Type B pancreatic cell (in vitro differentiated cells): ENCODE results near the gene PHLPP1. TPM values are rescaled to one million over a fixed set of nuclear protein-coding genes. Genes with fewer than 3 reads are reported as not detected.

Source experiments
- DNase-seq: peaks from one replicate; pipeline ENCODE4 v3.0.0; 2021; ENCODE audit warnings: mixed read lengths; ENCODE audit not compliant: unreplicated experiment; ENCODE audit errors: extremely low spot score
- H3K27ac Mint-ChIP-seq: 2 replicates; pipeline ENCODE4 v1.8.0; 2021; ENCODE audit warnings: mild to moderate bottlenecking, mixed read lengths
- H3K27me3 Mint-ChIP-seq: 2 replicates; pipeline ENCODE4 v1.8.0; 2021; ENCODE audit warnings: mixed read lengths
- H3K36me3 Mint-ChIP-seq: 2 replicates; pipeline ENCODE4 v1.8.0; 2021; ENCODE audit warnings: mixed read lengths
- H3K4me1 Mint-ChIP-seq: one replicate; pipeline ENCODE4 v1.8.0; 2021; ENCODE audit warnings: mixed read lengths; ENCODE audit not compliant: unreplicated experiment
- H3K4me3 Mint-ChIP-seq: 2 replicates; pipeline ENCODE4 v1.8.0; 2021; ENCODE audit warnings: mild to moderate bottlenecking, mixed read lengths
- H3K9me3 Mint-ChIP-seq: 2 replicates; pipeline ENCODE4 v1.8.0; 2021; ENCODE audit warnings: mixed read lengths
- total RNA-seq: library from RNA; stranded (reverse); gene quantifications from 2 replicates; pipeline ENCODE4 v1.2.1, GENCODE V29; 2021; ENCODE audit warnings: low replicate concordance
- TF ChIP-seq, protein P1 (sequence below): fragments of 200-600 bp; sonication (generic); conservative IDR thresholded peaks from 2 replicates; pipeline ENCODE4 v1.5.0; 2021; ENCODE audit warnings: antibody characterized with exemption, mild to moderate bottlenecking

The PHLPP1 gene
- total RNA-seq, 1 donor from 2014 or later, result 28.5 TPM

- Mint-ChIP-seq H3K9me3 (no peaks in the 10 kb centered on the region), H3K27ac (no peak overlapping the region), H3K4me3 (no peak overlapping the region), H3K36me3 (peaks cover 25% of the 10 kb centered on the region), H3K4me1 (peaks cover 8% of the 10 kb centered on the region), H3K27me3 (no peaks in the 10 kb centered on the region)
- no peak for DNase-seq
- TF ChIP-seq, protein P1, sequence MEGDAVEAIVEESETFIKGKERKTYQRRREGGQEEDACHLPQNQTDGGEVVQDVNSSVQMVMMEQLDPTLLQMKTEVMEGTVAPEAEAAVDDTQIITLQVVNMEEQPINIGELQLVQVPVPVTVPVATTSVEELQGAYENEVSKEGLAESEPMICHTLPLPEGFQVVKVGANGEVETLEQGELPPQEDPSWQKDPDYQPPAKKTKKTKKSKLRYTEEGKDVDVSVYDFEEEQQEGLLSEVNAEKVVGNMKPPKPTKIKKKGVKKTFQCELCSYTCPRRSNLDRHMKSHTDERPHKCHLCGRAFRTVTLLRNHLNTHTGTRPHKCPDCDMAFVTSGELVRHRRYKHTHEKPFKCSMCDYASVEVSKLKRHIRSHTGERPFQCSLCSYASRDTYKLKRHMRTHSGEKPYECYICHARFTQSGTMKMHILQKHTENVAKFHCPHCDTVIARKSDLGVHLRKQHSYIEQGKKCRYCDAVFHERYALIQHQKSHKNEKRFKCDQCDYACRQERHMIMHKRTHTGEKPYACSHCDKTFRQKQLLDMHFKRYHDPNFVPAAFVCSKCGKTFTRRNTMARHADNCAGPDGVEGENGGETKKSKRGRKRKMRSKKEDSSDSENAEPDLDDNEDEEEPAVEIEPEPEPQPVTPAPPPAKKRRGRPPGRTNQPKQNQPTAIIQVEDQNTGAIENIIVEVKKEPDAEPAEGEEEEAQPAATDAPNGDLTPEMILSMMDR, result no peak
These were observed 264.6 kb downstream of the PHLPP1 start for GRCh38 chr18:62979900-62980299.

DNA sequence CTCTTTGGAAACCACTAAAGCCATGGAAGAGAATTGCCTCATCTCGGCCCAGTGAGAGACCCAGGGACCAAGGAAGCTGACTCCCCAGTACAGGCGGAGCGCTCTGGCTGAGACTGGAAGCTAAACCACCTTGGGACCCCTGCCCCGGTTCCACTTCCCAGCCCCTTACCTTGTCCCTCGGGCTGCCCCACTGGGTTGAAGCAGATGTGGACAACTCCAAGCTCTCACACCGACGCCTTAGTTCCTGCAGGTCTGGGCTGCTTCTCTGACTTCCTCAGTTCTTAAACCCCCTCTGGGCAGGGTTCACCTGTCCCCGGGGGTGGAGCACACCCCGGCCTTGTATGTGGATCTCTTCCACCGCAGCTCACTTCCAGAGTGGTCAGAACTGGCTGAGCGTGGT, 266.2 kb downstream of the PHLPP1 start:
- Mint-ChIP-seq H3K27me3 (no peaks in the 10 kb centered on the region), H3K9me3 (no peaks in the 10 kb centered on the region), H3K4me1 (peaks cover 8% of the 10 kb centered on the region), H3K4me3 (no peak overlapping the region), H3K36me3 (peaks cover 17% of the 10 kb centered on the region), H3K27ac (no peak overlapping the region)
- TF ChIP-seq, protein P1, result no peak
- DNase-seq, result no peak

DNA sequence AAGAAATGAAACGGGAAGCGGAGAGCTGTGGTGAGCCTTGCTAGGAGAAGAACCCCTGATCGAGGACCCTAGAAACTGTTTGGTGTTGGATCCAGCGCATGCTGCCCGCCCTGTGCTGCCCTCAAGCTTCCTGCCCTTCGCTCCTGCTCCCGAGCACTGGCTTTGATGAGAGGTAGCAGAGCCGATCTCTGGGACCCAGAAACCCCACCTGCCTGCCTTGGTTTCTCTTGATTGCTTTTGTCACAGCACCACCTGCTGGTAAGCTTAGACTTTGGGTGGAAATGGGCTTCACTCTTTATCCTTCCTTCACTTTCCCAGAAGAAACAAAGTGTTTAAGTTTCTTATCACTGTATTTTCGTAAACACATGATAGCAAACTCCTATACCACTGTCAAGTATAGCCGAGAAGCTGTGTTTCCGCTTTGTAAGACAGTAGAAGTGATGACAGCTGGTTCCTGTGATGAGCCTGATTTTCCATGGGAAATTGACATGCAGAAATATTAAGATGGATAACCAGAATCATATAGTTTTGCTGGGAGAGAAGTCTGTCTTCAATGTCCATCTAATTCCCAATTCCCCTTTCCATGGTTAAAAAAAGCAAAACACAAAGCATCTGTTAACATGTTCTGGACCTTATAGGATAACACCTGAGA, 267.4 kb downstream of the PHLPP1 start:
- no peak for DNase-seq
- no peak overlapping the region for H3K4me3 Mint-ChIP-seq
- peaks cover 8% of the 10 kb centered on the region for H3K4me1 Mint-ChIP-seq
- TF ChIP-seq, protein P1, result peak; percentile 87
- H3K9me3 Mint-ChIP-seq, result no peaks in the 10 kb centered on the region
- H3K27ac Mint-ChIP-seq, result no peak overlapping the region
- H3K27me3 Mint-ChIP-seq, result no peaks in the 10 kb centered on the region
- H3K36me3 Mint-ChIP-seq, result peaks cover 6% of the 10 kb centered on the region

DNA sequence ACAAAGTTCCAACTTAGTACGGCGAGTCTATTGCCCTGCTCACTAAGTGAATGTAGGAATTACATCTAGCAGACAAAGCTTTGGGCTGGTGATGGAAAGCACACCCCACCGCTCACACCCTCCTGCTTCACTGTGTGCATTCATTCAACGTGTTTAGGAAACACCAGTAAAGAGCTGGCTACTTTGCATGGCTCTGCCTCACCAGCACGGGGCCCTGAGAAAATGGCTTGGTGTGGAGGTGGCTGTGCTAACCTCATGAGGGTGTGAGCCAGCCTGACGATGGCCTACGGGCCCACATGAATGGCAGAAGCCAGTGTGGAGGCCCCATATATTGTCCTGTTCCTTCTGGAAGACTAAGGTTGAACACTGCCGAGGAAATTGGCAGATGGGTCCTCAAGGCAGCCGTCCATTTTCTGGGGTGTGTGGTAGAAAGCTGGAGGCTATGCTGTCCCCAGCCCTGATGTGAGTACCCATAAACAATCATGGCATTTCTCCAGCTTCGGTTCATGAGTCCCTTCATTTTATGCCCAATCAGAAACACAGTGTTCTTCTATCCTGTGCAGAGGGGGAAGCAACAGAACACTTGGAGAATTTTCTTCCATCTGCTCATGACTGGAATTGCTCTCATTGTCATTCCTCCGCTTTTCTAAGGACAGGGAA, 269.4 kb downstream of the PHLPP1 start:
- no peaks in the 10 kb centered on the region for H3K27me3 Mint-ChIP-seq
- no peak overlapping the region for H3K27ac Mint-ChIP-seq
- peaks cover 8% of the 10 kb centered on the region for H3K4me1 Mint-ChIP-seq
- no peaks in the 10 kb centered on the region for H3K9me3 Mint-ChIP-seq
- TF ChIP-seq, protein P1, result no peak
- DNase-seq, result no peak
- H3K36me3 Mint-ChIP-seq, result no peaks in the 10 kb centered on the region
- H3K4me3 Mint-ChIP-seq, result no peak overlapping the region

DNA sequence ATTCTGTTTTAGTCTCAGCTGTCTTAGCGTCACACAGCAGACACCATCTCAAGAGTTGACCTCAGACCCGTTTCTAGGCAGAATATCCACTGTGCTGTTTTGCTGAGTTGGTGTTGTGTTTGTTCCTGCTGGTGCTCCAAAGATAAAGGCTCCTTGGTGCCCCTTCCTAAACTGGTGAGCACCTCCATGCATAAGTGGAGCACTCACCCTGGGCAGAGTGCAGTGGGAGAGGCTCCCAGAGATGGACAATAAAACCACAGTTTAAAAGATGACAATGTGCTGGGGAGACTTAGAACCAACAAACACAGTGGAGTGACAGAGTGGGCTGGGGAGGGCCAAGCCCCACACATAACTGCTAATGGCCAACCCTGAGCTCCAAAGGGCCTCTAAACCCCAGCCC, 271.1 kb downstream of the PHLPP1 start:
- Mint-ChIP-seq H3K4me1 (peaks cover 8% of the 10 kb centered on the region), H3K36me3 (no peaks in the 10 kb centered on the region), H3K9me3 (no peaks in the 10 kb centered on the region), H3K4me3 (no peak overlapping the region), H3K27me3 (no peaks in the 10 kb centered on the region), H3K27ac (no peak overlapping the region)
- TF ChIP-seq, protein P1, result no peak
- no peak for DNase-seq
